ENCODE data around the gene CCDC63.
"Not testable (repeated sequence)": the region's sequence is repeated elsewhere in the genome, so short reads cannot be mapped to it uniquely, and the experiment has no call there.

CCDC63 gene

DNA sequence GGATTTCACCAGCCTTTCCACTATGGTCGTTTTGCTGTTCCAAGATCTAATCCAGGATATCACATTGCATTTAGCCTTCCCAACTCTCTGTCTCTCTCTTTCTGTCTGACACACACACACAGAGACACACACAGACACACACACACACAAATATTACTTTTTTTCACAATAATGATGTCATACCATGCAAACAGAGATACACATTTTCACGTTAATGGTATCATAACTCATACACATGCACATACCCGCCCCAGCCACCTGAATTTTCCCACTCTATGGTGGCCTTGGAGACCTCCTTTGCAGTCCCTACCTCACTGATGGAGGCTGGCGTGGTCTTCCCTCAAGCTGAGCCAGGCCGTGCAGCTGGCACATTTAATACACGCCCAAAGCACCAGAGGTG is 80.8 kb downstream of the CCDC63 start:
- DNase-seq, result no peak

GRCh38 chr12:110928700-110929099 is 81.9 kb downstream of the CCDC63 start:
- DNase-seq, result no peak

GRCh38 chr12:110929818-110930217 is 83.0 kb downstream of the CCDC63 start:
- DNase-seq, result no peak

DNA sequence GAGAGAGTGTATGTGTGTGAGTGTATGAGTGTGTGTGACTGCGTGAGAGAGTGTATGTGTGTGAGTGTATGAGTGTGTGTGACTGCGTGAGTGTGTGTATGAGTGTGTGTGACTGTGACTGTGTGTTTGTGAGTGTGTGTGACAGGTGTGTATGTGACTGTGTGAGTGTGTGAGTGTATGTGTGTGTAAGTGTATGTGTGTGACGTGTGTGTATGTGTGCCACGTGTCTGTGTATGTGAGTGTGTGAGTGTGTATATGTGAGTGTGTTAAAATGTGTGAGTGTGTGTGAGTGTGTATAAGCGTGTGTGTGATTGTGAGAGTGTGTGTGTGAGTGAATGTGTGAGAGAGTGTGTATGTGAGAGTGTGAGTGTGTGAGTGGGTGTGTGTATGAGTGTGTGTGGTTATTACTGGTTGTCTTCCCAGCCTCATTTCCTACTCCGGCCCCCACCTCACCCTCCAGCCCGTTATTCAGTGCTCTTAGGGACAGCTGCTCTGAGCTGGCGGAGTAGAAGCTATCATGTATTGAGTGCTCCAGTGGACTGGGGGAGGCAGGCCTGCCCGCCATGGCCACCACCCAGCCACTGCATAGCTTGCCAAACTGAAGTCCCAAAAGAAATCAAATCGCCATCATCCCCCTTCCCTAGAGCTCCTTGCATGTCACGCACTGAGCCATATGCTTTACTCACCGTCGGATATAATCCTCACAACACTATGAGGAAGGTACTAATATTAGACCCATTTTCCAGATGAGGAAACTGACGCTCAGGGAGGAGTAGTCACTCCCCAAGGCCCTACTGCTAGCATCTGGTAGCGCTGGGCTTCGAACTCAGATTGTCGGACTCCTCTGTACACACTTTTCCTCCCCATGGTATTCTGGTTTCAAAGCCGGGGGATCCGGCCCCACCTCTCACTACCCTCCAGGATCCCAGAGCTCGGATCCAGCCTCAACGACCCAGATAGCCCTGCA is 83.8 kb downstream of the CCDC63 start:
- DNase-seq, result no peak

DNA sequence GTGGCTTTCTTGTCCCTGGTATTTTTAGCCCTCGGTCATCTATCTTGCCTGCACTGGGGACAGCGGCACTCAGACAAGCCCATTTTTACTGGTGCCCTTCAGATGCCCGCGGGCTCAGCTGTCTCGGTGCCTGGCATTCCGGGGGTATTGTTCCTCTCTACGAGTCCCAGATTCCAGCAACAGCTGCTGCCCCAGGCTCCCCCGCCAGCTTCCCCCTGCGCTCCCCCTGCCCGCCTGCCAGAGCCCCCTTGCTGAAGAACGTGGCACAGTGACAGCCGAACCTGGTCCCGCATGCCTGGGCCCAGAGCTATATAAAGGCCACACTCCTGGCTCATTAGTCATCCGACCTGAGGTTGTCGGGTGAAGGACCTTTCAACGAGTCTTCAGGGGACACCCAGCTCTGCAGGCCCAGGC is 84.5 kb downstream of the CCDC63 start:
- DNase-seq, result no peak

DNA sequence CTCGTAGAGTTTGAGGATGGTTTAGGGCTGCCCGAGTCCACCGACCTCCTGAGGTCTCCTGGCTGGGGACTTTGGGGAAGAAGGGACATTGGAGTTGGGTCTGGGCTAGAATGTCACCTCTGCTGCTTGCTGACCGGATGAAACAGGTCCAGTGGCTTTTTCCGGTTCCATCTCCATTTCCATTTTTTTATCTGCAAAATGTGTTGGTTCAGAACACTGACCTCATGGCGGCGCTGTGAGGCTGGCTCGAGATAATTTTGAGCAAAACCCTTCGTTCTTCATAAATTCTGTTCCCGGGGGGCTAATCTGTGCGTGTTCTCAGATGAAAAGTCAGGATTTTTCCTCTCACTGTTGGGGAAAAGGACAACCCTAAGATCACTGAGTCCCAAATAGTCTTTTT is 85.3 kb downstream of the CCDC63 start:
- no peak for DNase-seq

GRCh38 chr12:110933326-110933974 is 86.7 kb downstream of the CCDC63 start:
- no peak for DNase-seq

DNA sequence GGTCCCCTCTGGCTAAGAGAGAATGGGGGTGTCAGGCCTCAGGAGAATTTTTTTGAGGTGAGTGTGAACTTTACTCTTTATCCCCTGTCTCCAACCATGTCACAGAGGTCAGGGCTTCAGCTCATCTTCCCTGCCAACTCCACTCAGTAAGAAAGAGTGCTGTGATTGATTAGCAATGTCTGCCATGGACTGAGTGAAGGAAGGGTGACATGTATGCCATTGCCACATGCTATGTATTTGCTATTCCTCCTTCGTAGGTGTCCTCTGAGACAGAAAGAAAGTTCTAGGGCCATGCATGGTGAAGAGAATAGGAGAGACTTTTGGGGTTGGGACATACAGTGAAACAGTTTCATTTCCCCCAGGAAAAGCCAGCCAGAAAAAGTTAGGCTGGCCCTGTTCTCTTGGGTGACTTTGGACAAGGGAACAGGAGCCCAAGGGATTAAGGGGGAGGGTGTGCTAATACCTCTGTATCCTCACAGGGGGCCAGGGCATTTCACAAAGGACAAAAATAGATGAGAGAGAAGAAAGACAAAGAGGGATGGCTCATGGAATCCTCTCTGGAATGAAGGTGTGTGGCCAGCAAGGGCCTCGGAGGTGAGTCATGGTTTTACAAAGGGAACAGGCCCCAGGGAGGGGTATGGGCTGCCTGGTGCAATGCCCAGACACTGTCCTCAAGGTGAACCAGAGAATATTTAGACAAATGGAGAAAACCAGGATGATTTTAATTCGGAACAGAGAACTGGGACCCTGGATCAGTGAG is 87.5 kb downstream of the CCDC63 start:
- no peak for DNase-seq

GRCh38 chr12:110935588-110935987 is 88.8 kb downstream of the CCDC63 start:
- no peak for DNase-seq

DNA sequence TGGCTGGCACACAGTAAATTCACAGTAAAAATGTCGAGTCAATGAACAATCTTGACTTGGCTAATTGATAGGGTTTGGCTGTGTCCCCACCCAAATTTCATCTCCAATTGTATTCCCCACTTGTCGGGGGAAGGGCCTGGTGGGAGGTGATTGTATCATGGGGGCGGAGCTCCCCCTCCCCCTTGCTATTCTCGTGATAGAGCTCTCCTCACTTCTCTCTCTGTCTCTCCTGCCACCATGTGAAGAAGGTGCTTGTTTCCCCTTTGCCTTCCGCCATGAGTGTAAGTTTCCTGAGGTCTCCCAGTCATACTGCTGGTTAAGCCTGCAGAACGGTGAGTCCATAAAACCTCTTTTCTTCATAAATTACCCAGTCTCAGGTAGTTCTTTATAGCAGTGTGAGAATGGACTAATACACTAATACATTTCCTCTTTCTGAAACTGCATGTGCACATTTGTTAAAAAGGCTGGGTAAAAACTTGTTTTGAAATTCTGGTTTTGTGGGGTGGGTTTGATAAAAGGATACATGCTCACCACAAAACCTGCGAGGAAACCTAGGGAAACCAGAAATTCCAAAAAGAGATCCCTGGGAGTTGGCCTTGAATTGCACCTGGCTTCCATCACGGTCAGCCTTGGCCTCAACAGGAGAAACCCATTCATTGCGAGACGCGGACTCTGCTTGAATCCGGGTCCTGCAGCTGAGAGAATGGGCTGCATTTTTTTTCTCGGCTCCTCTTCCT is 89.7 kb downstream of the CCDC63 start:
- DNase-seq, result no peak

- DNase-seq, result no peak
Measured at GRCh38 chr12:110937104-110937641, 90.4 kb downstream of the CCDC63 start.

- no peak for DNase-seq
Measured at GRCh38 chr12:110940296-110940695, 93.5 kb downstream of the CCDC63 start.

GRCh38 chr12:110940933-110941332 is 94.1 kb downstream of the CCDC63 start:
- no peak for DNase-seq

DNA sequence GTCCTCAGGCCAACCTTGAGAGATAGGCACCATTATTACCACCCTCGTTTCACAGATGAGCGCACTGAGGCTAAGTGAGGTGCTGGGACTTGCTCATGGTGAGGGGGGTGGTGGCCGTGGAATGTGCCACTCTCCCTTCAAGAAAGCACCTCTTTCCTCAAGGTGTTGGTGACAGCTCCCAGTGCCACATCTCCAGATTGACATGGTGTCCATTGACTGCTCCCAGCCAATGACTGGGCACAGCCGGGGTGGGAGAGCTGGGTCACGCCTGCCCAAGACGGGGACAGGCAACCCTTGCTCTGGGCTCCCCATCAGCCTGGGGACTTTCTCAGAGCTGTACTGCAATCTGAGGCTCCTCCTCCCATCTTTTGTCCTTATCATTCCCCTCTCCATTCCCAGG is 94.6 kb downstream of the CCDC63 start:
- DNase-seq, result no peak

- no peak for DNase-seq
Measured at GRCh38 chr12:110943373-110943772, 96.6 kb downstream of the CCDC63 start.

DNA sequence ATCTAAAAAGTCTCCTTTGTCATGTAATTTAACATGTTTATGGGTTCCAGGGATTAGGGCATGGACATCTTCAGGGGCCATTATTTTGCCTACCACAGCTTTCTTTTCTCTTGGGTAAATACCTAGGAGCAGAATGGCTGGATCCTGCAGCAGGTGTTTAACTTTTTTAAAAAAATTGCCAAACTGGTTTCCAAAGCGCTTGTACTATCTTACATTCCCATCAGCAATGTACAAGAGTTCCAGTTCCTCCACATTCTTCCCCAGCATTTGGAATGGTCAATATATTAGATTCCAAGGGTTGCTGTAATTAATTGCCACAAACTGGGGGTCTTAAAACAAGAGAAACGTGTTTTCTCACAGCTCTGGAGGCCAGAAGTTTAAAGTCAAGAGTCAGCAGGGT is 101.3 kb downstream of the CCDC63 start:
- no peak for DNase-seq

GRCh38 chr12:110950466-110950865 is 103.7 kb downstream of the CCDC63 start:
- not testable (repeated sequence) for DNase-seq

DNA sequence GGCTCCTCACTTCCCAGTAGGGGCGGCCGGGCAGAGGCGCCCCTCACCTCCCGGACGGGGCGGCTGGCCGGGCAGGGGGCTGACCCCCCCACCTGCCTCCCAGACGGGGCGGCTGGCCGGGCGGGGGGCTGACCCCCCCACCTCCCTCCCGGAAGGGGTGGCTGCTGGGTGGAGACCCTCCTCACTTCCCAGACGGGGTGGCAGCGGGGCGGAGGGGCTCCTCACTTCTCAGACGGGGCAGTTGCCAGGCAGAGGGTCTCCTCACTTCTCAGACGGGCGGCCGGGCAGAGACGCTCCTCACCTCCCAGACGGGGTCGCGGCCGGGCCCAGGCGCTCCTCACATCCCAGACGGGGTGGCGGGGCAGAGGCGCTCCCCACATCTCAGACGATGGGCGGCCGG is 104.1 kb downstream of the CCDC63 start:
- DNase-seq, result not testable (repeated sequence)
